ENCODE measurements around the gene GDA. TPM values are rescaled to one million over a fixed set of nuclear protein-coding genes. Genes with fewer than 3 reads are reported as not detected.

GDA gene
- polyA plus RNA-seq, 2 donors: 0.04 to 0.11 TPM

DNA sequence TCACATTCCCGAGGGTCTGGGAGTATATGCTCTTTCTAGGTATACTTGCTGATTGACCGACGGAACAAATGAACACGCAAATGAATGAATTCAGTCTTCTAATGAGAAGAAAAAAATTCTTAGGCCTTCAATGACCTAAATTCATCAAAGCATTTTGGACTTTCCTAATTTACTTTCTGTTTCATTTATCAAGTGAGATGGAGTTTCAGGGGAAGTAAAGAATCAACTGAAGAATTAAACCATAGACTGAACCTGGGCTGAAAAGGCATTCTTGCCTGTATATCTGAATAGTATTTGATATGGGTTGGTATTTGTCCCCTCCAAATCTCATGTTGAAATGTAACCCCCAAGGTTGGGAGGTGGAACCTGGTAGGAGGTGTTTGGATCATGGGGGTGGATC, 151.6 kb downstream of the GDA start:
- Histone ChIP-seq H3K4me1 (ENCODE audit: control insufficient read depth in 2 of 2, insufficient read depth in 2 of 2, low read length in 1 of 2) (peaks cover 0 to 4% of the 10 kb centered on the region in 2 donors), H3K36me3 (ENCODE audit: control insufficient read depth in 2 of 2, insufficient read depth in 2 of 2, low read length in 1 of 2) (no peaks in the 10 kb centered on the region), H3K27me3 (ENCODE audit: control insufficient read depth in 1 of 2, insufficient read depth in 2 of 2, low read length in 2 of 2) (no peaks in the 10 kb centered on the region), H3K27ac (ENCODE audit: low read depth in 2 of 2, low read length in 1 of 2) (no peak overlapping the region), H3K9me3 (ENCODE audit: control insufficient read depth in 2 of 2, insufficient read depth in 1 of 2, low read depth in 1 of 2, low read length in 1 of 2) (no peaks in the 10 kb centered on the region), H3K4me3 (ENCODE audit: low read depth in 1 of 2, low read length in 2 of 2) (no peak overlapping the region)
- 91 to 93% methylated on average over 4 of the region's 4 CpGs for WGBS, 2 donors

Other genes with a start within 250 kb of the GDA start
- 1 to 10 TPM; 8.1 to 9.8 TPM for gene ABHD17B, start 238.2 kb upstream of the GDA start, polyA plus RNA-seq
- gene C9orf85, start 237.8 kb upstream of the GDA start, polyA plus RNA-seq: 10 to 100 TPM; 10.3 to 11.2 TPM
- gene C9orf57, start 88.8 kb upstream of the GDA start, polyA plus RNA-seq: not detected
- 100 to 1,000 TPM; 124 to 155 TPM for gene ZFAND5, start 215.8 kb downstream of the GDA start, polyA plus RNA-seq